ENCODE data around the gene SSU72. TPM values are rescaled to one million over a fixed set of nuclear protein-coding genes. Genes with fewer than 3 reads are reported as not detected.
A peak's percentile ranks its signal among the peaks of the same experiment; 100 is the strongest.

Gene SSU72
- total RNA-seq, 6 experiments from 2014 or later, result 46.6 to 72.6 (median 63.8) TPM

DNA sequence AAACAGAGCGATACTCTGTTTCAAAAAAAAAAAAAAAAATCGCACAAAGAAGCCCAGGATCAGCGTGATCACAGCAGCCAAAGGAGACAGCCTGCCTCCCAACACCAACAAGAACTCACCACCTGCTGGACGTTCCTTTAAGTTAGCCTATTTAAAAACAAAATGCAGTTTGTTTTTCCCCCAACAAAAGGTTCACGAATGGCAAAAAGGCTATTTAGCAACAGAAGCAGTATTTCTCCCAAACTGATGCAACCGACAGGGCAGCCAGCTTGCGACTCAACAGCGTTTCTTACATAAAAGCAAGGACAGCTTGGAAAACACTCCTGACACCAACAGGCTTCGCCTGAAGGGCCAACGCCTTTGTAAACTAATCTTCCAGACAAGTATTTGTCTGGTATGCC is 6.8 kb downstream of the SSU72 start:
- ATAC-seq (no peak), DNase-seq (no peak)
- Histone ChIP-seq H3K36me3 (peaks cover 0 to 18% (median 13%) of the 10 kb centered on the region in 4 donors), H3K9me3 (no peaks in the 10 kb centered on the region), H3K27me3 (no peaks in the 10 kb centered on the region), H3K4me3 (no peak overlapping the region), H3K27ac (no peak overlapping the region), H3K4me1 (peaks cover 0 to 20% (median under 1%) of the 10 kb centered on the region in 4 donors)
- 75% methylated on average over 9 of the region's 10 CpGs for WGBS (ENCODE audit: insufficient coverage, low coverage, low lambda C conversion rate, missing lambda C conversion rate)
- intact Hi-C loops (cut with DNase I), result no loop called here
- TF ChIP-seq, protein P1, sequence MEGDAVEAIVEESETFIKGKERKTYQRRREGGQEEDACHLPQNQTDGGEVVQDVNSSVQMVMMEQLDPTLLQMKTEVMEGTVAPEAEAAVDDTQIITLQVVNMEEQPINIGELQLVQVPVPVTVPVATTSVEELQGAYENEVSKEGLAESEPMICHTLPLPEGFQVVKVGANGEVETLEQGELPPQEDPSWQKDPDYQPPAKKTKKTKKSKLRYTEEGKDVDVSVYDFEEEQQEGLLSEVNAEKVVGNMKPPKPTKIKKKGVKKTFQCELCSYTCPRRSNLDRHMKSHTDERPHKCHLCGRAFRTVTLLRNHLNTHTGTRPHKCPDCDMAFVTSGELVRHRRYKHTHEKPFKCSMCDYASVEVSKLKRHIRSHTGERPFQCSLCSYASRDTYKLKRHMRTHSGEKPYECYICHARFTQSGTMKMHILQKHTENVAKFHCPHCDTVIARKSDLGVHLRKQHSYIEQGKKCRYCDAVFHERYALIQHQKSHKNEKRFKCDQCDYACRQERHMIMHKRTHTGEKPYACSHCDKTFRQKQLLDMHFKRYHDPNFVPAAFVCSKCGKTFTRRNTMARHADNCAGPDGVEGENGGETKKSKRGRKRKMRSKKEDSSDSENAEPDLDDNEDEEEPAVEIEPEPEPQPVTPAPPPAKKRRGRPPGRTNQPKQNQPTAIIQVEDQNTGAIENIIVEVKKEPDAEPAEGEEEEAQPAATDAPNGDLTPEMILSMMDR (IDR thresholded peaks at IDR 0.05), result no peak
- no peak for TF ChIP-seq POLR2A (IDR thresholded peaks at IDR 0.05)

DNA sequence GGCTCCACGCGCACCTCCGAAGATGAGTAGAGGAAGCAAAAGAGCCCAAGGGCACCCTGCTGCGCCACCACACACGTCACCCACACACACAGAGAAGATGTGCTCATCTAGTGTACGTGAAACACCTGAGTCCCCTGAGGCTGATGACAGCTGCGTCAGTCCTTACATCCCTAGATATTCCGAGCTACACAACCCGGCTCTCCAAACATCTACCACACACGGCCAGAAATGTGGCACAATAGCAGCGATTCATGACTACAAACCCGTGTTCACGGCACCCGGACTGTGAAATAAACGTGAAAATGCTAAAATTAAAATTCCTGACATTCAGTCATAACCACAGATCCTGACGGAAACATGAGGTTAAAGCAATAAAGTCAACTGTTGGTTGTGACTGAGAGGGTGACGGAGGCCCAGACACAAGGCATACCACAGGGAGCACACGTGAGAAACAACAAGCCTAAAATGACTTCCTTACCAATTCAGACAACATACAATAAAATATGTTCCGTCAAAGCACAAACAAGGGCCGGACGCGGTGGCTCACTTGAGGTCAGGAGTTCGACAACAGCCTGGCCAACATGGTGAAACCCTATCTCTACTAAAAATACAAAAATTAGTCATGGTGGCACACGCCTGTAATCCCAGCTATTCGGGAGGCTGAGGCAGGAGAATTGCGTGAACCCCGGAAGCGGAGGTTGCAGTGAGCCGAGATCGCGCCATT is 7.3 kb downstream of the SSU72 start:
- 83% methylated on average over 21 of the region's 31 CpGs for WGBS (ENCODE audit: insufficient coverage, low coverage, low lambda C conversion rate, missing lambda C conversion rate)
- H3K36me3 ChIP-seq, result peaks cover 0 to 23% (median 17%) of the 10 kb centered on the region in 4 donors
- no peak overlapping the region for H3K4me3 ChIP-seq
- no peaks in the 10 kb centered on the region for H3K9me3 ChIP-seq
- no peak overlapping the region for H3K27ac ChIP-seq
- intact Hi-C loops (cut with DNase I), result no loop called here
- ATAC-seq (no peak), DNase-seq (no peak)
- TF ChIP-seq POLR2A (IDR thresholded peaks at IDR 0.05), result no peak
- TF ChIP-seq, protein P1 (IDR thresholded peaks at IDR 0.05), result no peak
- H3K27me3 ChIP-seq, result no peaks in the 10 kb centered on the region
- peaks cover 0 to 14% (median 0%) of the 10 kb centered on the region in 4 donors for H3K4me1 ChIP-seq

DNA sequence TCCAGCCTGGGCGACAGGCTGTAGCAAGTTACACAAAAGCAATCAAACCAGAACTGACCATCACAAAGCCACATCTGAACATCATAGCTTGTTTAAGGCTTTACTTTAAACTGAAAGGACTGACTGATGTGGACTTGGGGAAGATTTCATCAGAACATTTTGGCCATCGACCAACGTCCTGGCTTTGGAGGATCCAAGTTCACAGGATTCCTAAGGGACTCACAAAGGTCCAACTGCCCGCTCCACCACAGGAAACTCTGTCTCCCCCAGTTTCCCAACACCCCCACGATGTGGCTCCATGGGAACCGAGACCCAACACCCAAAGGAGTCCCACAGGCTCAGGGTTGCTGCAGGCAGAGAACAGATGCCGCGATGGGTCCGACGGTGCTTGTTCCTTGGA is 9.3 kb downstream of the SSU72 start:
- Histone ChIP-seq H3K27me3 (no peaks in the 10 kb centered on the region), H3K4me1 (peaks cover 0 to 13% (median 0%) of the 10 kb centered on the region in 4 donors), H3K9me3 (no peaks in the 10 kb centered on the region), H3K36me3 (peaks cover 0 to 32% (median 18%) of the 10 kb centered on the region in 4 donors), H3K4me3 (no peak overlapping the region), H3K27ac (no peak overlapping the region)
- 63% methylated on average over 8 of the region's 10 CpGs for WGBS (ENCODE audit: insufficient coverage, low coverage, low lambda C conversion rate, missing lambda C conversion rate)
- peak in 1 of 3 donors; percentile 74 for DNase-seq
- intact Hi-C loops (cut with DNase I), result no loop called here
- TF ChIP-seq, protein P1 (IDR thresholded peaks at IDR 0.05), result no peak
- no peak for TF ChIP-seq POLR2A (IDR thresholded peaks at IDR 0.05)
- peak; percentile 66 to 90 (median 77) for ATAC-seq

DNA sequence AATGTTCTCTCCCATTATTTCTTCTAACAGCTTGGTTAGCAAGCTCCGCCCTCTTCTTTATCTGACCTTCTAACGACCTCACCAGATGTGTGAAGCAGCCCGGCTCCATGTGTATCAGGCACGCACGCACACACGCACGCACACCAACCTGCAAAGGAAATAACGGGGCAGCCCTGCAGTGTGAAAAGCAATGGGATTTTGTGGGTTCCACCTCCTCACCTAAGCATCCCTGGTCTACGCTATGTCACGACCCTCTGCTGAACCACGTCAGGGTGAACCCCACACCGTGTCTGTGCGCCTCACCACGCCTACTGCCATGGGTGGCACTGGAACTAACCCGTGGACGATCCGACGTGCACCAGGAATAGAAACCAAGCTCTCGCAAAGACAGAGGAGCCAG is 10.4 kb downstream of the SSU72 start:
- Histone ChIP-seq H3K9me3 (no peaks in the 10 kb centered on the region), H3K36me3 (peaks cover 0 to 32% (median 18%) of the 10 kb centered on the region in 4 donors), H3K4me3 (no peak overlapping the region), H3K27ac (no peak overlapping the region), H3K4me1 (peaks cover 0 to 13% (median 0%) of the 10 kb centered on the region in 4 donors), H3K27me3 (no peaks in the 10 kb centered on the region)
- DNase-seq, result no peak
- WGBS (ENCODE audit: insufficient coverage, low coverage, low lambda C conversion rate, missing lambda C conversion rate), result 87% methylated on average over 8 of the region's 19 CpGs
- intact Hi-C loops (cut with DNase I), result no loop called here
- TF ChIP-seq POLR2A (IDR thresholded peaks at IDR 0.05), result no peak
- TF ChIP-seq, protein P1 (IDR thresholded peaks at IDR 0.05), result no peak
- ATAC-seq, result no peak
